Smooth muscle cell (in vitro differentiated cells): ENCODE results near the gene COL16A1. TPM values are rescaled to one million over a fixed set of nuclear protein-coding genes. Genes with fewer than 3 reads are reported as not detected.

Experiments
- DNase-seq: peaks from one replicate; lab custom pipeline; 2025; ENCODE audit not compliant: unreplicated experiment; lab: John Stamatoyannopoulos, UW
- H2AFZ ChIP-seq: fragments of 200-600 bp; sonication (generic); 2 replicates; pipeline ENCODE4 v1.6.0; 2016; ENCODE audit warnings: antibody characterized with exemption, low read depth, mild to moderate bottlenecking
- H3F3A ChIP-seq: fragments of 200-600 bp; sonication (generic); 2 replicates; pipeline ENCODE4 v1.6.0; 2017; ENCODE audit warnings: antibody characterized with exemption, low read depth
- H3K27ac ChIP-seq: fragments of 200-600 bp; sonication (generic); 2 replicates; pipeline ENCODE4 v1.5.1; 2016; ENCODE audit warnings: low read depth, mild to moderate bottlenecking
- H3K27me3 ChIP-seq: fragments of 200-600 bp; sonication (generic); 2 replicates; pipeline ENCODE4 v1.6.1; 2016; ENCODE audit warnings: low read depth, mild to moderate bottlenecking
- H3K36me3 ChIP-seq: fragments of 200-600 bp; sonication (generic); 2 replicates; pipeline ENCODE4 v1.5.1; 2016; ENCODE audit warnings: low read depth
- H3K4me1 ChIP-seq: fragments of 200-600 bp; sonication (generic); 2 replicates; pipeline ENCODE4 v1.5.1; 2016; ENCODE audit warnings: low read depth
- H3K4me2 ChIP-seq: fragments of 200-600 bp; sonication (generic); 2 replicates; pipeline ENCODE4 v1.6.0; 2016; ENCODE audit warnings: mild to moderate bottlenecking
- H3K4me3 ChIP-seq: fragments of 200-600 bp; sonication (generic); 2 replicates; pipeline ENCODE4 v1.5.1; 2016; ENCODE audit warnings: mild to moderate bottlenecking
- H3K79me2 ChIP-seq: fragments of 200-600 bp; sonication (generic); 2 replicates; pipeline ENCODE4 v1.6.0; 2016; ENCODE audit warnings: low read depth, mild to moderate bottlenecking
- H3K9ac ChIP-seq: fragments of 200-600 bp; sonication (generic); 2 replicates; pipeline ENCODE4 v1.6.0; 2016; ENCODE audit warnings: low read depth
- H3K9me3 ChIP-seq: fragments of 200-600 bp; sonication (generic); replicated peaks from 2 replicates; pipeline ENCODE4 v1.5.1; 2016; ENCODE audit warnings: low read depth
- H4K20me1 ChIP-seq: fragments of 200-600 bp; sonication (generic); 2 replicates; pipeline ENCODE4 v1.6.0; 2016; ENCODE audit warnings: low read depth
- CTCF ChIP-seq: fragments of 200-600 bp; sonication (generic); IDR thresholded peaks from 2 replicates; pipeline ENCODE4 v1.5.1; 2017; ENCODE audit warnings: borderline replicate concordance, mild to moderate bottlenecking, antibody characterized with exemption; ENCODE audit not compliant: insufficient read depth, poor library complexity, severe bottlenecking
- WGBS: methylation state at CpG from one replicate; pipeline ENCODE4 v1.1.7; 2016; ENCODE audit warnings: low lambda C conversion rate; 5-methylcytosine and 5-hydroxymethylcytosine counted together
- polyA plus RNA-seq: library from polyadenylated mRNA; unstranded; fragments of >200 nt; fragmentation: Nextera tagmentation; extraction: Ambion mirVana; gene quantifications from 2 replicates; pipeline ENCODE4 v1.2.1, GENCODE V29; 2016
- total RNA-seq: library from RNA; depleted of rRNA; stranded (reverse); fragments of >200 nt; gene quantifications from 2 replicates; pipeline ENCODE4 v1.2.3, GENCODE V29; 2014

COL16A1 gene
- total and polyA plus RNA-seq, 2 experiments from 2014 or later: 67.3 to 152 TPM

GRCh38 chr1:31660871-31661455, 42.9 kb downstream of the COL16A1 start:
- WGBS: 94% methylated on average over 4 of the region's 4 CpGs
- Histone ChIP-seq H3K36me3 (no peaks in the 10 kb centered on the region), H3K9ac (no peak overlapping the region)

GRCh38 chr1:31659889-31660288, 43.9 kb downstream of the COL16A1 start:
- Histone ChIP-seq H3K79me2 (no peaks in the 10 kb centered on the region), H3K27ac (no peak overlapping the region), H3K27me3 (no peaks in the 10 kb centered on the region), H3K36me3 (no peaks in the 10 kb centered on the region), H4K20me1 (no peaks in the 10 kb centered on the region), H3K9ac (no peak overlapping the region), H3F3A (peaks cover 7% of the 10 kb centered on the region), H2AFZ (no peak overlapping the region), H3K4me2 (no peak overlapping the region), H3K4me1 (no peaks in the 10 kb centered on the region), H3K4me3 (no peak overlapping the region), H3K9me3 (no peaks in the 10 kb centered on the region)
- DNase-seq: no peak
- WGBS: 89% methylated on average over 3 of the region's 3 CpGs
- TF ChIP-seq CTCF: no peak

More at GRCh38 chr1:31660871-31661455, 42.9 kb downstream of the COL16A1 start:
- Histone ChIP-seq H2AFZ (no peak overlapping the region), H3F3A (peaks cover 5% of the 10 kb centered on the region), H3K79me2 (no peaks in the 10 kb centered on the region), H3K4me1 (no peaks in the 10 kb centered on the region), H3K9me3 (no peaks in the 10 kb centered on the region), H3K4me2 (no peak overlapping the region), H3K4me3 (no peak overlapping the region), H3K27me3 (no peaks in the 10 kb centered on the region), H3K27ac (no peak overlapping the region), H4K20me1 (no peaks in the 10 kb centered on the region)
- no peak for DNase-seq
- no peak for TF ChIP-seq CTCF

- no peaks in the 10 kb centered on the region for H4K20me1 ChIP-seq
- no peaks in the 10 kb centered on the region for H3K27me3 ChIP-seq
- no peak overlapping the region for H3K4me3 ChIP-seq
- H3K4me2 ChIP-seq: no peak overlapping the region
- TF ChIP-seq CTCF: no peak
- no peaks in the 10 kb centered on the region for H3K4me1 ChIP-seq
- no peaks in the 10 kb centered on the region for H3K36me3 ChIP-seq
- no peaks in the 10 kb centered on the region for H3K9me3 ChIP-seq
- H2AFZ ChIP-seq: no peak overlapping the region
- no peak for DNase-seq
- H3K9ac ChIP-seq: no peak overlapping the region
- no peak overlapping the region for H3K27ac ChIP-seq
- H3K79me2 ChIP-seq: no peaks in the 10 kb centered on the region
- H3F3A ChIP-seq: peaks cover 7% of the 10 kb centered on the region
- WGBS: 89% methylated on average over 3 of the region's 3 CpGs
These were observed 45.1 kb downstream of the COL16A1 start for GRCh38 chr1:31658721-31659120.

GRCh38 chr1:31657972-31658510, 45.8 kb downstream of the COL16A1 start:
- Histone ChIP-seq H3K9ac (no peak overlapping the region), H2AFZ (no peak overlapping the region), H4K20me1 (no peaks in the 10 kb centered on the region), H3K36me3 (no peaks in the 10 kb centered on the region), H3K4me3 (no peak overlapping the region), H3K27me3 (no peaks in the 10 kb centered on the region), H3K27ac (no peak overlapping the region), H3K4me1 (no peaks in the 10 kb centered on the region), H3K9me3 (no peaks in the 10 kb centered on the region), H3F3A (peaks cover 7% of the 10 kb centered on the region), H3K79me2 (no peaks in the 10 kb centered on the region), H3K4me2 (no peak overlapping the region)
- WGBS: 96% methylated on average over 12 of the region's 12 CpGs
- TF ChIP-seq CTCF: no peak
- DNase-seq: no peak
